ENCODE data around the gene ERGIC2. TPM values are rescaled to one million over a fixed set of nuclear protein-coding genes. Genes with fewer than 3 reads are reported as not detected.

Gene ERGIC2
- total and polyA plus RNA-seq, 9 of the 15 experiments (the other 6 are each of a cell fraction or from before 2014, with no cell fraction given) = 24.1 to 180 (median 75.7) TPM

DNA sequence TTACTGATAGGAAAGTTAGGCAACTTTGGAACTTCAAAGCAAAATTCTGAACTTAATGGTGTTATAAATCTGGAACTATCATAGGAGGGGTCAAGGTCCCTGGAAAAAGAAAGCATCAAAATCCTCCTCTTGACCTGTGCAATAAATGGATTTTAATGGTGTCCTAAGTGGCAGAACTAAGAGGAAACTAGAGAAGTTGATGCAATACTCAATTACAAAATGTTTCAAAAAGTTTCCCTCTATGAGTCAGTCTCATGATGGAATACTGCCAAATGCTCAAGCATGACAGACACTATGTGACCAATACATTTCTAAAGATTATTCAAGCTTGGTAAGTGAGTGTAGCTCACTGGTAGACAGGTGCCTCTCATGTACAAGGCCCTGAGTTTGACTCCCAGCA, 47.7 kb upstream of the ERGIC2 start (continued):
- TF ChIP-seq, protein P1, sequence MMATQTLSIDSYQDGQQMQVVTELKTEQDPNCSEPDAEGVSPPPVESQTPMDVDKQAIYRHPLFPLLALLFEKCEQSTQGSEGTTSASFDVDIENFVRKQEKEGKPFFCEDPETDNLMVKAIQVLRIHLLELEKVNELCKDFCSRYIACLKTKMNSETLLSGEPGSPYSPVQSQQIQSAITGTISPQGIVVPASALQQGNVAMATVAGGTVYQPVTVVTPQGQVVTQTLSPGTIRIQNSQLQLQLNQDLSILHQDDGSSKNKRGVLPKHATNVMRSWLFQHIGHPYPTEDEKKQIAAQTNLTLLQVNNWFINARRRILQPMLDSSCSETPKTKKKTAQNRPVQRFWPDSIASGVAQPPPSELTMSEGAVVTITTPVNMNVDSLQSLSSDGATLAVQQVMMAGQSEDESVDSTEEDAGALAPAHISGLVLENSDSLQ (IDR thresholded peaks at IDR 0.05) = 0 out of 2 replicates have a peak, but pooled peaks have one; percentile 16
- TF ChIP-seq SAFB (IDR thresholded peaks at IDR 0.05; ENCODE audit: borderline replicate concordance, low read depth, low read length) (no peak), SRSF9 (IDR thresholded peaks at IDR 0.05; ENCODE audit: borderline replicate concordance, low read depth, low read length) (no peak), CEBPG (CRISPR knock-in tag; IDR thresholded peaks at IDR 0.05) (peak; percentile 45; the same call in 1 of the 2 replicates), CEBPG (tag; conservative IDR thresholded peaks at IDR 0.05 in 1 of 2, IDR thresholded peaks at IDR 0.05 in 1 of 2) (peak; percentile 85 to 95)
- TF ChIP-seq, protein P2, sequence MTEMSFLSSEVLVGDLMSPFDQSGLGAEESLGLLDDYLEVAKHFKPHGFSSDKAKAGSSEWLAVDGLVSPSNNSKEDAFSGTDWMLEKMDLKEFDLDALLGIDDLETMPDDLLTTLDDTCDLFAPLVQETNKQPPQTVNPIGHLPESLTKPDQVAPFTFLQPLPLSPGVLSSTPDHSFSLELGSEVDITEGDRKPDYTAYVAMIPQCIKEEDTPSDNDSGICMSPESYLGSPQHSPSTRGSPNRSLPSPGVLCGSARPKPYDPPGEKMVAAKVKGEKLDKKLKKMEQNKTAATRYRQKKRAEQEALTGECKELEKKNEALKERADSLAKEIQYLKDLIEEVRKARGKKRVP (CRISPR knock-in tag; IDR thresholded peaks at IDR 0.05) = peak; percentile 47; the same call in 1 of the 2 replicates

DNA sequence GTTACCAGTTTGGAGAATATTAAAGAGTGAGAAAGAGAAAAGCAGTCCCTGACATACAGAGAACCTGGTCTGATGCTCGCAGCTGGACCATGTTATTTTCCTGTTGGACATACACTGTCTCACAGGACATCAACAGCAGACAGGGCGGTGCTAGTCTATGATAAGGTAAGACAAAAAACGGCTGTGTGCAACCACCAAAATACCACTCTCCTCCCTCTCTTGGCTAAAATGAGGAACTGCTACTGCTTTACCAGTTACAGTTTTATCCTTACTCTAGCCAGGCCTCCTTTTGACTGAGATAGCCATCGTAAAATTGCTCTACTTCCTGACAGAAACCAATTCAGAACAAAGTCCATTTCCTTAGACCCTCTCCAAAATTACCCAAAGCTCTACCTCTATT, 47.0 kb upstream of the ERGIC2 start:
- Histone ChIP-seq H3K4me2 (ENCODE audit: insufficient read depth, low read length) (no peak overlapping the region), H3K9me3 (replicated peaks; ENCODE audit: control insufficient read depth, insufficient read depth, low read depth, low read length) (no peaks in the 10 kb centered on the region), H4K20me1 (replicated peaks; ENCODE audit: control insufficient read depth, insufficient read depth, low read length) (no peaks in the 10 kb centered on the region), H3K27ac (ENCODE audit: extremely low read depth, low read depth, low read length) (no peak overlapping the region; the same call in 2 of the 3 replicates), H3K9ac (ENCODE audit: insufficient read depth in 1 of 2, low read depth in 2 of 2, low read length in 2 of 2) (no peak overlapping the region), H2AFZ (ENCODE audit: low read depth, low read length) (peak overlapping the region; percentile 12; the same call in 1 of the 2 replicates), H3K36me3 (ENCODE audit: control insufficient read depth, insufficient read depth, low read length) (no peaks in the 10 kb centered on the region), H3K4me1 (replicated peaks in 1 of 2; ENCODE audit: control insufficient read depth in 2 of 2, insufficient read depth in 2 of 2, low read length in 2 of 2) (no peaks in the 10 kb centered on the region), H3K27me3 (ENCODE audit: control insufficient read depth in 2 of 2, insufficient read depth in 2 of 2, low read length in 2 of 2) (no peaks in the 10 kb centered on the region), H3K4me3 (no peak overlapping the region), H3K9me1 (ENCODE audit: control insufficient read depth, insufficient read depth, low read length) (no peaks in the 10 kb centered on the region), H3K79me2 (ENCODE audit: control insufficient read depth, insufficient read depth, low read length) (no peaks in the 10 kb centered on the region)
- DNase-seq (ENCODE audit: extremely low read depth in 1 of 4, low spot score in 3 of 4) (peak; percentile 17 to 49 (median 36)), FAIRE-seq (peak; percentile 74), ATAC-seq (peak; percentile 97)
- intact Hi-C loops (cut with micrococcal nuclease) (loop anchor here (5.0 to 10.0 kb wide), 2 partner anchors 121 to 343 kb away; no protein-coding TSS in a partner anchor), in situ Hi-C loops (cut with MboI) (no loop called here)
- ChIA-PET POLR2A (no interaction called here), CTCF (ENCODE audit: low intra/inter-chr PET ratio) (no interaction called here)
- no TSS peak for BruUV-seq (replicated peaks)
- 0% methylated on average over 4 of the region's 4 CpGs for WGBS (ENCODE audit: insufficient coverage, low coverage, missing lambda C conversion rate)
- TF ChIP-seq CCNT2 (IDR thresholded peaks at IDR 0.05; ENCODE audit: borderline replicate concordance, extremely low read depth, insufficient read length, low read depth, low read length) (no peak), ZNF197 (CRISPR knock-in tag; IDR thresholded peaks at IDR 0.05; ENCODE audit: low read depth) (peak; percentile 32; the same call in 1 of the 2 replicates), ZNF384 (IDR thresholded peaks at IDR 0.05; ENCODE audit: low read depth, low read length) (peak; percentile 54; the same call in 1 of the 2 replicates), FOXK2 (conservative IDR thresholded peaks at IDR 0.05 in 1 of 2, IDR thresholded peaks at IDR 0.05 in 1 of 2; ENCODE audit: low read depth in 2 of 2) (peak; percentile 36 to 52; a peak in 1 of 4 replicates), ZZZ3 (IDR thresholded peaks at IDR 0.05) (no peak)
- TF ChIP-seq, protein P3, sequence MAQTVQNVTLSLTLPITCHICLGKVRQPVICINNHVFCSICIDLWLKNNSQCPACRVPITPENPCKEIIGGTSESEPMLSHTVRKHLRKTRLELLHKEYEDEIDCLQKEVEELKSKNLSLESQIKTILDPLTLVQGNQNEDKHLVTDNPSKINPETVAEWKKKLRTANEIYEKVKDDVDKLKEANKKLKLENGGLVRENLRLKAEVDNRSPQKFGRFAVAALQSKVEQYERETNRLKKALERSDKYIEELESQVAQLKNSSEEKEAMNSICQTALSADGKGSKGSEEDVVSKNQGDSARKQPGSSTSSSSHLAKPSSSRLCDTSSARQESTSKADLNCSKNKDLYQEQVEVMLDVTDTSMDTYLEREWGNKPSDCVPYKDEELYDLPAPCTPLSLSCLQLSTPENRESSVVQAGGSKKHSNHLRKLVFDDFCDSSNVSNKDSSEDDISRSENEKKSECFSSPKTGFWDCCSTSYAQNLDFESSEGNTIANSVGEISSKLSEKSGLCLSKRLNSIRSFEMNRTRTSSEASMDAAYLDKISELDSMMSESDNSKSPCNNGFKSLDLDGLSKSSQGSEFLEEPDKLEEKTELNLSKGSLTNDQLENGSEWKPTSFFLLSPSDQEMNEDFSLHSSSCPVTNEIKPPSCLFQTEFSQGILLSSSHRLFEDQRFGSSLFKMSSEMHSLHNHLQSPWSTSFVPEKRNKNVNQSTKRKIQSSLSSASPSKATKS (CRISPR knock-in tag; IDR thresholded peaks at IDR 0.05) = no peak
